ENCODE results near the gene FCAMR.

Gene FCAMR

GRCh38 chr1:206967096-206967849, 3.0 kb downstream of the FCAMR start:
- Histone ChIP-seq H3K27ac (ENCODE audit: low read length) (no peak overlapping the region), H3K9me3 (ENCODE audit: control insufficient read depth, low read depth, low read length) (no peaks in the 10 kb centered on the region), H3K9ac (ENCODE audit: low read length) (no peak overlapping the region), H3K27me3 (ENCODE audit: control insufficient read depth, insufficient read depth, low read length) (no peaks in the 10 kb centered on the region), H3K36me3 (ENCODE audit: control insufficient read depth, low read depth, low read length) (no peaks in the 10 kb centered on the region), H3K4me3 (ENCODE audit: low read length) (no peak overlapping the region), H3K4me1 (ENCODE audit: control insufficient read depth, low read depth, low read length) (no peaks in the 10 kb centered on the region)

- H3K4me1 ChIP-seq (ENCODE audit: control insufficient read depth, low read depth, low read length), result no peaks in the 10 kb centered on the region
- no peaks in the 10 kb centered on the region for H3K27me3 ChIP-seq (ENCODE audit: control insufficient read depth, insufficient read depth, low read length)
- no peak overlapping the region for H3K4me3 ChIP-seq (ENCODE audit: low read length)
- no peak overlapping the region for H3K9ac ChIP-seq (ENCODE audit: low read length)
- H3K27ac ChIP-seq (ENCODE audit: low read length), result no peak overlapping the region
- no peaks in the 10 kb centered on the region for H3K36me3 ChIP-seq (ENCODE audit: control insufficient read depth, low read depth, low read length)
- no peaks in the 10 kb centered on the region for H3K9me3 ChIP-seq (ENCODE audit: control insufficient read depth, low read depth, low read length)
These were observed 4.5 kb downstream of the FCAMR start for GRCh38 chr1:206965781-206966180.

GRCh38 chr1:206963740-206964139, 6.5 kb downstream of the FCAMR start:
- Histone ChIP-seq H3K4me1 (ENCODE audit: control insufficient read depth, low read depth, low read length) (no peaks in the 10 kb centered on the region), H3K36me3 (ENCODE audit: control insufficient read depth, low read depth, low read length) (no peaks in the 10 kb centered on the region), H3K9me3 (ENCODE audit: control insufficient read depth, low read depth, low read length) (no peaks in the 10 kb centered on the region), H3K9ac (ENCODE audit: low read length) (no peak overlapping the region), H3K4me3 (ENCODE audit: low read length) (no peak overlapping the region), H3K27ac (ENCODE audit: low read length) (no peak overlapping the region), H3K27me3 (ENCODE audit: control insufficient read depth, insufficient read depth, low read length) (no peaks in the 10 kb centered on the region)

- no peak overlapping the region for H3K4me3 ChIP-seq (ENCODE audit: low read length)
- no peak overlapping the region for H3K9ac ChIP-seq (ENCODE audit: low read length)
- no peaks in the 10 kb centered on the region for H3K36me3 ChIP-seq (ENCODE audit: control insufficient read depth, low read depth, low read length)
- H3K4me1 ChIP-seq (ENCODE audit: control insufficient read depth, low read depth, low read length), result no peaks in the 10 kb centered on the region
- H3K9me3 ChIP-seq (ENCODE audit: control insufficient read depth, low read depth, low read length), result no peaks in the 10 kb centered on the region
- no peaks in the 10 kb centered on the region for H3K27me3 ChIP-seq (ENCODE audit: control insufficient read depth, insufficient read depth, low read length)
- H3K27ac ChIP-seq (ENCODE audit: low read length), result no peak overlapping the region
These were observed 7.0 kb downstream of the FCAMR start for GRCh38 chr1:206963119-206963712.

GRCh38 chr1:206962272-206962671, 8.0 kb downstream of the FCAMR start:
- Histone ChIP-seq H3K27me3 (ENCODE audit: control insufficient read depth, insufficient read depth, low read length) (no peaks in the 10 kb centered on the region), H3K9ac (ENCODE audit: low read length) (no peak overlapping the region), H3K27ac (ENCODE audit: low read length) (no peak overlapping the region), H3K4me3 (ENCODE audit: low read length) (no peak overlapping the region), H3K36me3 (ENCODE audit: control insufficient read depth, low read depth, low read length) (no peaks in the 10 kb centered on the region), H3K9me3 (ENCODE audit: control insufficient read depth, low read depth, low read length) (no peaks in the 10 kb centered on the region), H3K4me1 (ENCODE audit: control insufficient read depth, low read depth, low read length) (no peaks in the 10 kb centered on the region)

GRCh38 chr1:206961668-206962067, 8.6 kb downstream of the FCAMR start:
- Histone ChIP-seq H3K27me3 (ENCODE audit: control insufficient read depth, insufficient read depth, low read length) (no peaks in the 10 kb centered on the region), H3K9ac (ENCODE audit: low read length) (no peak overlapping the region), H3K9me3 (ENCODE audit: control insufficient read depth, low read depth, low read length) (no peaks in the 10 kb centered on the region), H3K4me3 (ENCODE audit: low read length) (no peak overlapping the region), H3K36me3 (ENCODE audit: control insufficient read depth, low read depth, low read length) (no peaks in the 10 kb centered on the region), H3K4me1 (ENCODE audit: control insufficient read depth, low read depth, low read length) (no peaks in the 10 kb centered on the region), H3K27ac (ENCODE audit: low read length) (no peak overlapping the region)

GRCh38 chr1:206960676-206961386, 9.4 kb downstream of the FCAMR start:
- no peaks in the 10 kb centered on the region for H3K9me3 ChIP-seq (ENCODE audit: control insufficient read depth, low read depth, low read length)
- no peak overlapping the region for H3K4me3 ChIP-seq (ENCODE audit: low read length)
- H3K4me1 ChIP-seq (ENCODE audit: control insufficient read depth, low read depth, low read length), result no peaks in the 10 kb centered on the region
- H3K27me3 ChIP-seq (ENCODE audit: control insufficient read depth, insufficient read depth, low read length), result no peaks in the 10 kb centered on the region
- H3K36me3 ChIP-seq (ENCODE audit: control insufficient read depth, low read depth, low read length), result no peaks in the 10 kb centered on the region
- no peak overlapping the region for H3K27ac ChIP-seq (ENCODE audit: low read length)
- H3K9ac ChIP-seq (ENCODE audit: low read length), result no peak overlapping the region

GRCh38 chr1:206958144-206958543, 12.1 kb downstream of the FCAMR start:
- no peaks in the 10 kb centered on the region for H3K4me1 ChIP-seq (ENCODE audit: control insufficient read depth, low read depth, low read length)
- no peak overlapping the region for H3K9ac ChIP-seq (ENCODE audit: low read length)
- no peaks in the 10 kb centered on the region for H3K36me3 ChIP-seq (ENCODE audit: control insufficient read depth, low read depth, low read length)
- H3K4me3 ChIP-seq (ENCODE audit: low read length), result no peak overlapping the region
- no peaks in the 10 kb centered on the region for H3K9me3 ChIP-seq (ENCODE audit: control insufficient read depth, low read depth, low read length)
- H3K27me3 ChIP-seq (ENCODE audit: control insufficient read depth, insufficient read depth, low read length), result no peaks in the 10 kb centered on the region
- H3K27ac ChIP-seq (ENCODE audit: low read length), result no peak overlapping the region

GRCh38 chr1:206957639-206958038, 12.6 kb downstream of the FCAMR start:
- Histone ChIP-seq H3K27me3 (ENCODE audit: control insufficient read depth, insufficient read depth, low read length) (no peaks in the 10 kb centered on the region), H3K9me3 (ENCODE audit: control insufficient read depth, low read depth, low read length) (no peaks in the 10 kb centered on the region), H3K4me1 (ENCODE audit: control insufficient read depth, low read depth, low read length) (no peaks in the 10 kb centered on the region), H3K36me3 (ENCODE audit: control insufficient read depth, low read depth, low read length) (no peaks in the 10 kb centered on the region), H3K9ac (ENCODE audit: low read length) (no peak overlapping the region), H3K27ac (ENCODE audit: low read length) (no peak overlapping the region), H3K4me3 (ENCODE audit: low read length) (no peak overlapping the region)

GRCh38 chr1:206955476-206956451, 14.5 kb downstream of the FCAMR start:
- H3K9ac ChIP-seq (ENCODE audit: low read length), result no peak overlapping the region
- no peaks in the 10 kb centered on the region for H3K4me1 ChIP-seq (ENCODE audit: control insufficient read depth, low read depth, low read length)
- no peaks in the 10 kb centered on the region for H3K9me3 ChIP-seq (ENCODE audit: control insufficient read depth, low read depth, low read length)
- H3K27ac ChIP-seq (ENCODE audit: low read length), result no peak overlapping the region
- H3K27me3 ChIP-seq (ENCODE audit: control insufficient read depth, insufficient read depth, low read length), result no peaks in the 10 kb centered on the region
- no peaks in the 10 kb centered on the region for H3K36me3 ChIP-seq (ENCODE audit: control insufficient read depth, low read depth, low read length)
- H3K4me3 ChIP-seq (ENCODE audit: low read length), result no peak overlapping the region
